GM19025 (cell line): ENCODE data around the gene ATRX.
"Not testable (repeated sequence)": the region's sequence is repeated elsewhere in the genome, so short reads cannot be mapped to it uniquely, and the experiment has no call there.

Experiments used
- ATAC-seq: cut with Tn5 transposase; IDR thresholded peaks from one replicate; pipeline ENCODE4 v1.9.1; 2021; ENCODE audit warnings: mild to moderate bottlenecking, low read depth, moderate library complexity; ENCODE audit not compliant: unreplicated experiment

Gene ATRX

DNA sequence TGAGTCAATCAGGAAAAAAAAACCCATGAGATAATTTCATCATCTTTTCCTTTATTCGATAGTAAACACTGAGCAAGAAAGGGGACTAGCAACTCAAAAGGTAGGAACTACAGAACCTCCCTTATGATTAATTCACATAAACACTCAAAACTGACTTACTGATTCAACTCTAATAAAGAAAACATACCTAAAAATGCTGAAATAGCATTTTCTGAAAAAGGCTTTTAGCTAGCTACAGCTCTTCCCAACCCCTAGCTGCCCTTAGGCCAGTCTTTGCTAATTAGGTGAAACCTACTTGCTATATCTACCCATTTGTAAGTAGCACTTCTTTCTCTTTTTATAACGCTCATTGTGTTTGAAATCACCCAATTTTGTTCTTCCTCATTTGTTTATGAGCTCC lies 150.6 kb downstream of the ATRX start:
- ATAC-seq = no peak

DNA sequence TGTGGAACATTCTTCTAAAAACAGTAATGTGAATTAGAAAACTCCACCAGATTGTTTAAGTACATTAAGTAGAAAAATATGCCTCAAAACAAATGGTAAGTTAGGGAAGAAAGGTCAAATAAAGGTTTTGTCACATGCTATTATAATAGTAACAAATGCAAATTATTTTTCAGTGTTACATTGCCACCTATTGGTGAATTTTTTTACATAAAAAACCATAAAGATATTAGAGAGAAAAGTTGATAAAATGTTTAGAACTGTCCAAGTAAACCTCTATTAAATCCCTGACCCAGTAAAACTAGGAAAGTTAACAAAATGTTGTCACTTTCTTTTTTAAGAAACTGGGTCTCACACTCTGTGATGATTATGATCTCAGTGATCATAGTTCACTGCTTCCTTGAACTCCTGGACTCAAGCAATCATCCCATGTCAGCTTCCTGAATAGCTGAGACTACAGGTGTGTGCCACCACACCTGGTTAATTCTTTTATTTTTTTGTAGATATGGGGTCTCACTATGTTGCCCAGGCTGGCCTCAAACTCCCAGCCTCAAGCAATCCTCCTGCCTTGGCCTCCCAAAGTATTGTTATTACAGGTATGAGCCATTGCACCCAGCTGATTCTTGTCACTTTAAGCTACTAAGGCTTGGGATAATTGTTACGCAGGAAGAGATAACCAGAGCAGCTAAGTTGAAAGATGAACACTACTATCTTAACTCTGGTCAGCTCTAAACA lies 157.6 kb downstream of the ATRX start:
- no peak for ATAC-seq

DNA sequence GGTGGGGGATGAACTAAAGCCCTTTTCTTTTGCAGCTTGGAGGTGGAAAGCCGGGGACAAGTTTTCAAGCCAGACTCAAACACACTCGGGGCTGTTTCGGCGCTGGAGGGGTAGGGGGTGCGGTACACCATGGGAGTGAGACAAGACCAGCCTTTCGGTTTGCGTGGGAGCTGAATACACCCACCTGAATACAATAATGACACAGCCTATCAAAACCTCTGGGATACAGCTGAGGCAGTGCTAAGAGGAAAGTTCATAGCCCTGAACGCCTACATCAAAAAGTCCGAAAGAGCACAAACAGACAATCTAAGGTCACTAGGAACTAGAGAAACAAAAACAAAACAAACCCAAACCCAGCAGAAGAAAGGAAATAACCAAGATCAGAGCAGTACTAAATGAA lies 163.3 kb downstream of the ATRX start:
- ATAC-seq = no peak

DNA sequence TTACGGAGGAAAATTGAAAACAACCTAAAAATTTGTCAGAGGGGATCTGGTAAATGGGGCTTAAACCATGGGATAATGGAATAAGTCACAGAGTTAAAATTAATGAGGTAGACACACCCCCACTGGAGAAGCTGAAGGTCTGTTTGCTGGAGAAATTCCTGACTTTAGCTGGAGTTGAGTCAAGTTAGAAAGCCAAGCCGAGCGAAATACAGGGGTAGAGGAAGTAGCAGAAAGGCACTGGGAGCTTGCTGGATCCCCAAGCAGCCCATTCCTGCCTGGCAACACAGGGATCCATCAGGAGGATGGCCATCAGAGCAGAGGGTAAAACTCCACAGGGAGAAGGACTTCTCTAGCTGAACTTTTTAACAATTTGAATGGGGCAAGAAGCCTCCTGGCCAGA lies 163.8 kb downstream of the ATRX start:
- no peak for ATAC-seq

- not testable (repeated sequence) for ATAC-seq
Observed at GRCh38 chrX:77621453-77621852, 164.6 kb downstream of the ATRX start.

- ATAC-seq = no peak
Observed at GRCh38 chrX:77617206-77617605, 168.8 kb downstream of the ATRX start.

DNA sequence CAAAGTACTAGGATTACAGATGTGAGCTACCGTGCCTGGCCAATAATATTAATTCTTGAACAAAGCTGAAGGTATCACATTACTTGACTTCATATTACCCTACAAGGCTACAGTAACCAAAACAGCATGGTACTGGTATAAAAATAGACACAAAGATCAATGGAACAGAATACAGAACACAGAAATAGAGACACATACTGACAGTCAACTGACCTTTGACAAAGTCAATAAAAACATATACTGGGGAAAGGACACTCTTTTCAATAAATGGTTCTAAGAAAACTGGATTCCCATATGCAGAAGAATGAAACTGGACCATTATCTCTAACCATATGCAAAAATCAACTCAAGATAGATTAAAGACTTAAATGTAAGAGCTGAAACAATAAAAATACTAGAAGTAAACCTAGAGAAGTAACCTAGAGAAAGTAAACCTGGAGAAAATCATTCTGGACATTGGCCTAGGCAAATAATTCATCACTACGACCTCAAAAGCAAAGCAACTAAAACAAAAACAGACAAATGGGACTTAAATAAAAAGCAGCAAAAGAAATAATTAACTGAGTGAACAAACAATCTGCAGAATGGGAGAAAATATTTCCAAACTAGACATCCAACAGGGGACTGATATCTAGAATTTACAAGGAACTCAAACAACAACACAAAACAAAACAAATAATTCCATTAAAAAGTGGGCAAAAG lies 182.2 kb downstream of the ATRX start:
- ATAC-seq = no peak

DNA sequence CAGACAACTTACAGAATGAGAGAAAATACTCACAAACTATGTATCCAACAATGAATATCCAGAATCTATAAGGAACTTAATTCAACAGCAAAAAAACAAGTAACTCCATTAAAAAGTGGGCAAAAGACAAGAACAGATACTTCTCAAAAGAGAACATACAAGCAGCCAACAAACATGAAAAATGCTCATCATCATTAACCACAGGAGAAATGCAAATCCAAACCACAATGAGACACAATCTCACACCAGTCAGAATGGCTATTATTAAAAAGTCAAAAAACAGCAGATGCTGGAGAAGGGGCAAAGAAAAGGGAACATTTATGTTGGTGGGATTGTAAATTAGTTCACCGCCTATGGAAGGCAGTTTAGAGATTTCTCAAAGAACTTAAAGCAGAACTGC lies 188.5 kb downstream of the ATRX start:
- ATAC-seq = no peak

DNA sequence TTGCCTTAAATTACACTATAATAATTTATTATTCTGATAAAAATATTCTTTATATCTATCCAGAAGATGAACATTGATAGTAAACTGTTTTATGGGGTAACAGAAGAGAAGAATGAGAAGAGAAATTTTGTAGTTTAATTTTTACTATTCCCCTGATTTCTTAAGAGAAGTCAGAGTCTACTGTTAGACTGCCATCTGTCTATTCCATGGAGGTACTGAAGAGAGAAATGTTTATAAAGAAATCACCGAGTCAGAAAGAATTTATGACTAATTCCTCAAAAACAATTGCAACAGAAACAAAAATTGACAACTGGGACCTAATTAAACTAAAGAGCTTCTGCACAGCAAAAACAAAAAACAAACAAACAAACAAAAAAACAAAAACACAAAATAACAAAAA lies 188.9 kb downstream of the ATRX start:
- no peak for ATAC-seq

- ATAC-seq = no peak
Observed at GRCh38 chrX:77595848-77596247, 190.2 kb downstream of the ATRX start.

- no peak for ATAC-seq
Observed at GRCh38 chrX:77572322-77572721, 213.7 kb downstream of the ATRX start.

DNA sequence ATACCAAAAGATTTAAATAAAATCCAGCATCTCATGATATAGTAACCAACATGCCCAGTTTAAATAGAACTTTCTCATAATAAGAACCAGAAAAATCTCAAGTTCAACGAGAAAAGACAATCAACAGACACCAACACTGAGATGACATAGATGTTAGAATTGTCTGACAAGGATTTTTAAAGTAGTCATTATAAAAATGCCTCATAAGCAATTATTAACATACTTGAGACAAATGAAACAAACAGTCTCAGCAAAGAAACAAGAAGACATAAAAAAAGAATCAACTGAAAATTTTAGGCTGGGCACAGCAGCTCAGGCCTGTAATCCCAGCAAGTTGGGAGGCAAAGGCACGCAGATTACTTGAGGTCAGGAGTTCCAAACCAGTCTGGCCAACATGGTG lies 220.7 kb downstream of the ATRX start:
- ATAC-seq = no peak

GRCh38 chrX:77564823-77565222 lies 221.2 kb downstream of the ATRX start:
- ATAC-seq = no peak

GRCh38 chrX:77561372-77561771 lies 224.6 kb downstream of the ATRX start:
- no peak for ATAC-seq

DNA sequence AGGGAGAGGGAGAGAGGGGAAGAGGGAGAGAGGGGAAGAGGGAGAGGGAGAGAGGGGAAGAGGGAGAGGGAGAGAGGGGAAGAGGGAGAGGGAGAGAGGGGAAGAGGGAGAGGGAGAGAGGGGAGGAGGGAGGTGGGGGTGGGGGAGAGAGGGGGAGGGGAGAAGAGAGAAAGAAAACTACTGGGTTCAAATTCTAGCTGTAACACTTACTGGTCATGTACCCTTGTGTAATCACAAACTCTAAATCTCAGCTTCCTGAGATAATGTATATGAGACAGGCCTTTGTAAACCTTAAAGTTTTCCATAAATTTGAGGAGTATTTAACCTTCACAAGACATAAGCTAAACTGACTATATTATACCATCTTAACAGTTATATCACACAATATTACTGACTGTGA lies 229.7 kb downstream of the ATRX start:
- ATAC-seq = no peak

DNA sequence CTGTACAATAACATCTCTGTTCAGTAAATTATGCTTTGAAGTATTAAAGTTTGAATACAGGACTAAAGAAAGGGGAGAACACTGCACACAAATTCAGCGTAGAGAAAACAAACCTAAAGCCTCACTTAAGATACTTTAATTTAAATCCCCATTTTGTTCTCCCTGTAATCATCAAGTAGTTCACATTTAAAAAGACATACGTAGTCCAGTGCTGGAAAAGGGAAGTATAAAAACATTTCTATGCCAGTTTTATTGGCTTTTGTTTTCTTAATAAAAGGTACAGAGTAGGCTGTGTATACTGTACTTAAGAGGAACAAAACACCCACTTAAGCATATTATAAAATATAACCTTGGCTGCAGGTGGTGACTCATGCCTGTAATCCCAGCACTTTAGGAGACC lies 237.3 kb downstream of the ATRX start:
- no peak for ATAC-seq

DNA sequence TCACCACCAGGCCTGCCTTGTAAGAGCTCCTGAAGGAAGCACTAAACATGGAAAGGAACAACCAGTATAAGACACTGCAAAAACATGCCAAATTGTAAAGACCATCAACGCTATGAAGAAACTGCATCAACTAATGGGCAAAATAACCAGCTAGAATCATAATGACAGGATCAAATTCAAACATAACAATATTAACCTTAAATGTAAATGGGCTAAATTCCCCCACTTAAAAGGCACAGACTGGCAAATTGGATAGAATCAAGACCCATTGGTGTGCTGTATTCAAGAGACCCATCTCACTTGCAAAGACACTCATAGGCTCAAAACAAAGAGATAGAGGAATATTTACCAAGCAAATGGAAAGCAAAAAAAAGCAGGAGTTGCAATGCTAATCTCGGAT lies 246.2 kb downstream of the ATRX start:
- not testable (repeated sequence) for ATAC-seq

DNA sequence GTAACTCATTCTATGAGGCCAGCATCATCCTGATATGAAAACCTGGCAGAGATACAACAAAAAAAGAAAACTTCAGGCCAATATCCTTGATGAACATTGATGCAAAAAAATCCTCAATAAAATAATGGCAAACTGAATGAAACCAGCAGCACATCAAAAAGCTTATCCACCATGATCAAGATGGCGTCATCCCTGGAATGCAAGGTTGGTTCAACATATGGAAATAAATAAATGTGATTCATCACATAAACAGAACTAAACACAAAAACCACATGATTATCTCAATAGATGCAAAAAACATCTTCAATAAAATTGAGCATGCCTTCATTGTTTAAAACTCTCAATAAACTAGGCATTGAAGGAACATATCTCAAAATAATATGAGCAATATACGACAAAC lies 254.8 kb downstream of the ATRX start:
- ATAC-seq = not testable (repeated sequence)

DNA sequence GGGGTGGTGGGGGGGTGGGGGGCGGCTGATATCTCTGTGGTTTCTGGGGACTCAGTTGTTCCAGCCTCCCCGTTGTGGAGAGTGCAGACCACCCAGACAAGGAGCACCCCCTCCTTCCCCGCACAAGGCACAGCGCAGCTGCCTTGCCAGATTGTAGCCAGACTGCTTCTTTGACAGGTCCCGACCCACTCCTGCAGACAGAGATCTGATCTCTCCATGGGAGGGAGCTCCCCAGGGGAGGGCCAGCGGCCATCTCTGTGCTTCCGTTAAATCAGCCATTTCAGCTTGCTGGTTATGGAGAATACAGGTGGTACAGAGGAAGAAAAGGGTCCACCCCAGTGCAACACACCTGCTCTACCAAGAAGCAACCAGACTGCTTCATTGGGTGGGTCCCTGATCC lies 258.0 kb downstream of the ATRX start:
- no peak for ATAC-seq

DNA sequence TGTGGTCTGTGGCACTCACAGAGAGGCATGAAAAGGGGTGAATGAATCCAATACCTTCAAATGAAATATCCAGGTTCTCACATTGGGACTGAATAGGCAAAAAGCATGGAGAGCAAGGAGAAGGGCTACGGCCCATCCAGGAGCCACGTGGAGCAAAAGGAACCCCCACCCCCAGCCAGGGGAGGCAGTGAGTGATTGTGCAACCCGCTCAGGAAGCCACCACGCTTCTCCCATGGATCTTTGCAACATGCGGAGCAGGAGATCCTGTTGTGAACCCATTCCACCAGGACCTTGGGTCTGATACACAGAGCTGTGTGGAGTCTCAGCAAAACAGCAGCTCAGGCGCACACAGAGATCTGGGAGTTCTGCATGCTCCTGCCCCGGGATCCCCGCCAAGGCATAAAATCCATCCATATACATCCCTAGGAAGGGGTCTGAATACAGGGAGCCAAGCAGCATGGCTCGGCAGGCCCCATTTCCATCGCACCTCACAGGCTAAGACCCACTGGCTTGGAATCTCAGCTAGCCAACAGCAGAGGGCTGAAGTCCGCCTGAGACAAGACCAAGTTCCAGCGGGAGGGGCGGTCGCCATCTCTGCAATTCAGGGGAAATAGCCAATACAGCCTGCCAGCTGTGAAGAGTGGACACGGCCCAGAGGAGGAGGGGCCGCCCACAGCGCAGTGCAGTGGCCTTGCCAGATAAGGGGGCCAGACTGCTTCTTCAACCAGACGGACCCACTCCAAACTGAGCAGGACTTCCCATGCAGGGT lies 258.6 kb downstream of the ATRX start:
- ATAC-seq = no peak

DNA sequence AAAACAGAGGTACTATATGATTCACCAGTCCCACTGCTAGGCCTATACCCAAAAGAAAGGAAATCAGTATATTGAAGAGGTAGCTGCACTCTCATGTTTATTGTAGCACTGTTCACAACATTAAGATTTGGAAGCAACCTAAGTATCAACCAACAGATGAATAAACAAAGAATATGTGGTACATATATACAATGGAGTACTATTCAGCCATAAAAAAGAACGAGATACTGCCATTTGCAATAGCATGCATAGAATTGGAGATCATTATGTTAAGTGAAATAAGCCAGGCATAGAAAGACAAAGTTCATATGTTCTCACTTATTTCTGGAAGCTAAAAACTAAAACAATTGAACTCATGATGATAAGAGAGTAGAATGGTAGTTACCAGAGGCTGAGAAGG lies 266.3 kb downstream of the ATRX start:
- ATAC-seq = no peak

DNA sequence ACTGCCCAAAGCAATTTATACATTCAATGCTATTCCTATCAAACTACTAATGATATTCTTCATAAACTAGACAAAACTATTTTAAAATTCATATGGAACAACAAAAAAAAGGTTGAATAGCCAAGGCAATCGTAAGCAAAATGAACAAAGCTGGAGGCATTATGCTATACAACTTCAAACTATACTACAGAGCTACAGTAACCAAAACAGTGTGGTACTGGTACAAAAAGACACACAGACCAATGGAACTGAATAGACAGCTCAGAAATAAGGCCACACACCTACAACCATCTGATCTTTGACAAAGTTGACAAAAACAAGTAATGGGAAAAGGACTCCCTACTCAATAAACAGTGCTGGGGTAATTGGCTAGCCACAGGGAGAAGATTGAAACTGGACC lies 271.8 kb downstream of the ATRX start:
- no peak for ATAC-seq
